SJCRH30 (cell line): Measurements from ENCODE around the gene TMEM200A. TPM values are rescaled to one million over a fixed set of nuclear protein-coding genes. Genes with fewer than 3 reads are reported as not detected.

Experiments
- DNase-seq, 2 experiments: peaks; one replicate each; pipeline ENCODE4 v3.0.0-alpha.2; 2015 to 2020
- H3K27ac ChIP-seq: fragments of 250-450 bp; sonication (Bioruptor Pico); 2 replicates; pipeline ENCODE4 v1.5.1; 2020; ENCODE audit warnings: mild to moderate bottlenecking, moderate library complexity
- H3K27me3 ChIP-seq: fragments of 250-450 bp; sonication (Bioruptor Pico); 2 replicates; pipeline ENCODE4 v1.5.1; 2020; ENCODE audit warnings: mild to moderate bottlenecking, moderate library complexity
- H3K36me3 ChIP-seq: fragments of 250-450 bp; sonication (Bioruptor Pico); 2 replicates; pipeline ENCODE4 v1.5.1; 2020; ENCODE audit warnings: mild to moderate bottlenecking, moderate library complexity
- H3K4me1 ChIP-seq: fragments of 250-450 bp; sonication (Bioruptor Pico); 2 replicates; pipeline ENCODE4 v1.5.1; 2020; ENCODE audit warnings: mild to moderate bottlenecking, moderate library complexity
- H3K4me3 ChIP-seq: fragments of 250-450 bp; sonication (Bioruptor Pico); 2 replicates; pipeline ENCODE4 v1.5.1; 2020; ENCODE audit warnings: mild to moderate bottlenecking, moderate library complexity
- H3K9me3 ChIP-seq: fragments of 250-450 bp; sonication (Bioruptor Pico); replicated peaks from 2 replicates; pipeline ENCODE4 v1.5.1; 2020; ENCODE audit warnings: mild to moderate bottlenecking, moderate library complexity
- total RNA-seq: library from RNA; depleted of rRNA; stranded (reverse); fragments of >200 nt; shearing (Covaris generic); gene quantifications from 2 replicates; pipeline ENCODE4 v1.2.3, GENCODE V29; 2014

TMEM200A gene
- total RNA-seq, 1 experiment from 2014 or later: 1.9 TPM

DNA sequence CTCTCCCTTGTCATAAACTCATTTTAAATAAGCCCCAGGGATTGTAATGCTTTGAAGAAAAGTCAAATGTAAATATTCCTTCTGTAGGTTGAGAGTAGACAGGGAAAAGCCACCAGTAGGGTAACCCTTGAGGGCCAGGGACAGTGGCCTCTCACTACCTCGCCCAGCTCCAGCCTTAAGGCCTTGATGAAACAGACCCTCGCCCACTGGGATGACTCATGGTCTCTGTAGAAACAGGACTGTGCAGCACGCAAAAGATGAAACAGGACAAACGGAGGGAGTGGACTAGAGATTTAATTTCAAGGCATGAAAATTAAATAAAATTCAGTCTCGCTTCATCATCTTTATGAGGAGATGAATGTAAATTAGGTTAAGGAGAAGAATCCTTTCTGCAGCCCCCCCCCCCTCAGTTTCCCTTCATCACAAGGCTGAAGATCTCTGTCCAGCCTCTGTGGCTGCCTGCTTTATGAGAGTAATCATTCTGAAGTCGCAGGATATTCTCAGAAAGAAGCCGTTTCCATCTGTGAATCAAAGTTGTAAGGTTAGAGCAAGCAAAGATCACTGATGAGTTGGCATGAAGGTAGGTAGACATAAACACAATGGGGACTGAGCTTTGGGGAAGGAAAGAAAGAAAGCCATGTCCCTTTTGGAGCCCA is 60.4 kb downstream of the TMEM200A start:
- DNase-seq: peak; percentile 13 to 17
- Histone ChIP-seq H3K4me1 (peaks cover 6% of the 10 kb centered on the region), H3K4me3 (no peak overlapping the region), H3K27ac (no peak overlapping the region), H3K9me3 (no peaks in the 10 kb centered on the region; the same call in 1 of the 2 replicates), H3K36me3 (no peaks in the 10 kb centered on the region), H3K27me3 (no peaks in the 10 kb centered on the region)

DNA sequence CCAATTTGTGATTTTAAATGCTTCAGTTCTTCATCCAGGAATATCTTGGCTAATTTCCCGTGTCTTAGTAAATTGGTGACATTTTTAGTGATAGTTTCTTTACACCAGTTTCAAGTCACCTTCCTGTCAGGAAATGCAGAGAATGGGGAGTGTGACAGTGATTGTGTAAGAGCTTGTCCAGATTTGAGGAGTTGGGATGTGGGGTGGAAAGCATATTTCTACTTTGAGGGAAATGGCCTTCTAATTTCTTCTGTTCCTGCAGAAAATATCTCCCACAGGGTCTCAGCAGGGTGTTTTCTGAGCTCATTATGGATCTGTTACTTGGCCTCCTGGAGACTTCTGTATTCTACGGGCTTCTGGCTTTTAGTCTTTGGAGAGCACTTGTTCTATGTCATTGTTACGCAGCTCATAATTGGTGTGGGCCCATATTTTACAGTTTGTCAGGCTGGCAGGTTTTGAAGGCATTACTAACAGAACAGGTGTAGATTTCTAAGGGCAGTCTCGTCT is 65.6 kb downstream of the TMEM200A start:
- peaks cover 12% of the 10 kb centered on the region for H3K4me1 ChIP-seq
- H3K4me3 ChIP-seq: no peak overlapping the region
- no peaks in the 10 kb centered on the region; the same call in 1 of the 2 replicates for H3K9me3 ChIP-seq
- no peak overlapping the region for H3K27ac ChIP-seq
- H3K27me3 ChIP-seq: no peaks in the 10 kb centered on the region
- DNase-seq: no peak
- H3K36me3 ChIP-seq: no peaks in the 10 kb centered on the region

DNA sequence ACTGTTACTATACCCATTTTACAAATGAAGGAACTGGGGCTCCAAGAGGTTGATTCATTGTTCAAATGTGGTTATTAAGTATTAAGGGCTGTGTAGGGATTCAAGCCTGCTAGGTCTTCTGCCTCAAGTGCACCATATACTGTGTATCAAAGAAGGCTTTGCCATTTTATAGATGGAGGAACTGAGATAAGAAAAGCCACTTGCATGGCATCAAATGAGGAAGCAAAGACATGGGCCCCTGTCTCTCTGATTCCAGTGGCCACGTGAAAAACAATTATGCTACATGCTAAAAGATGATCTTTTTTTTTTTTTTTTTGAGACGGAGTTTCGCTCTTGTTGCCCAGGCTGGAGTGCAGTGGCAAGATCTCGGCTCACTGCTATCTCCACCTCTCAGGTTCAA is 67.0 kb downstream of the TMEM200A start:
- no peak for DNase-seq
- Histone ChIP-seq H3K36me3 (no peaks in the 10 kb centered on the region), H3K4me1 (peaks cover 12% of the 10 kb centered on the region), H3K9me3 (no peaks in the 10 kb centered on the region; the same call in 1 of the 2 replicates), H3K4me3 (no peak overlapping the region), H3K27ac (no peak overlapping the region), H3K27me3 (no peaks in the 10 kb centered on the region)

DNA sequence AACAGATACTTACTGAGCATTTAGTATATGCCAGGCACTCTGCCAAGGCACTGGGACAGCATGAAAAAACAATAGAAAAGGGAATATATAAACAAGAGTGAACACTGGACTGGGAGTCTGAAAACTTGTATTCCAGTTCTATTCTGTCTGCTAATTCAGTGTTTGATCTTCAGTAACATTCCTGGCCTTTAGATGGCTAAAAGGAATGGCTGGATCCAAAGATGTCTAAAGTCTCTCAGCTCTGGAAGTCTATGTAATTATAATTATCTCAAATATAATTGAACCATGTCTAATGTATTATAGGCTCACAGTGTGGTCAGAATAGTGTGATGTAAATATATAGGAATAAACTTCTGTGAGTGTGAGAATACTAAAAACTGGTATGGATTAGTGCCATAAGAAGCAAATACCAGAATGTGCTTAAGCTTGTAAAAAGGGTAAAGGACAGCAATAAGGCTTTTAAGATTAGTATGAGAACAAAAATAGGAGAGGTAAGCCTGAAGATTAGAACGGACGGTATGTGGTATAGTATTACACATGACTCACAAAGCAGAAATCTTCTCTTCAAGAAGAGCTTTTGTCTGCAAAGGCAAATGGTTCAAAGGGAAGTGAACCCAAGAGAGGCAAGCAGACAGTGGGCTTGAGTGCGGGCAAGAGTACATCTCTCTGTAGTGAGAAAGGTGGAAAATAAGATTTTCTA is 68.5 kb downstream of the TMEM200A start:
- H3K4me1 ChIP-seq: peaks cover 12% of the 10 kb centered on the region
- no peaks in the 10 kb centered on the region for H3K27me3 ChIP-seq
- H3K27ac ChIP-seq: peak overlapping the region; percentile 15
- no peak overlapping the region for H3K4me3 ChIP-seq
- no peaks in the 10 kb centered on the region for H3K36me3 ChIP-seq
- H3K9me3 ChIP-seq: no peaks in the 10 kb centered on the region; the same call in 1 of the 2 replicates
- peak; percentile 27 to 74 for DNase-seq

DNA sequence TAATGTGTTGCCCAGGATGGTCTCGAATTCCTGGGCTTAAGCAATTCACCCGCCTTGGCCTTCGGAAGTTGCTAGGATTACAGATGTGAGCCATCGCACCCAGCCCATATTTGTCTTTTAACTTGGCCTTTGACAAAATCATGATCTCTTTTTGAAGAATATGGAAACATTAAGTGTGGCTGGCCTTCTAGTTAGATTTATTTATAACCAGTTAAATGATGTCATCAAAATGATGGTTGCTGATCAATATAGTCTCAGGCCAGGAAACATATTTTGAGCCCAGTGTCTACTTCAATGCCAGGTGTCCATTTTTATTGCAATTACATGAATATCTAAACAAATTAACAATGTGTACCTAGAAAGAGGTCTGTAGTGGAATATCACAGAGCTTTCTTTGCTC is 69.4 kb downstream of the TMEM200A start:
- no peak overlapping the region for H3K4me3 ChIP-seq
- DNase-seq: no peak
- H3K36me3 ChIP-seq: no peaks in the 10 kb centered on the region
- H3K27me3 ChIP-seq: no peaks in the 10 kb centered on the region
- H3K27ac ChIP-seq: no peak overlapping the region
- H3K4me1 ChIP-seq: peaks cover 12% of the 10 kb centered on the region
- no peaks in the 10 kb centered on the region for H3K9me3 ChIP-seq

DNA sequence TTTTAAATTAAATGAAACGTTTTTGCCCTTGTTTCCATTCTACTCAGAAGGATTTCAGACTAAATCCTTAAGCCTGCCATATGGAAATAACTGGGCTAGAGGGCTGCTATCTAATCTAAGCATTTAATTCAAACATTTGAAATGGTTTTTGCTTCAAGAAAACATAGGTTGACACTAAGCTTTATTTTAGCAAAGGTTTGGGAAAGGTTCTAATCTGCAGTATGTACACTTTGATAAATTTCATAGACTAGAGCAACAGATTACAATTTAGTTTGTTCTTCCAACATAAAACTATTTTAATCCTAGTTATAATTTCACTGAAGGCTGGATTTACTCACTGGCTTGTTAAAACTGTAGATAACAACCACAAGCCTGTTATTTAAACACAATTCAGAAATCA is 72.1 kb downstream of the TMEM200A start:
- H3K4me1 ChIP-seq: peaks cover 12% of the 10 kb centered on the region
- H3K27me3 ChIP-seq: no peaks in the 10 kb centered on the region
- no peaks in the 10 kb centered on the region for H3K36me3 ChIP-seq
- DNase-seq: no peak
- H3K4me3 ChIP-seq: no peak overlapping the region
- H3K9me3 ChIP-seq: no peaks in the 10 kb centered on the region
- no peak overlapping the region for H3K27ac ChIP-seq

DNA sequence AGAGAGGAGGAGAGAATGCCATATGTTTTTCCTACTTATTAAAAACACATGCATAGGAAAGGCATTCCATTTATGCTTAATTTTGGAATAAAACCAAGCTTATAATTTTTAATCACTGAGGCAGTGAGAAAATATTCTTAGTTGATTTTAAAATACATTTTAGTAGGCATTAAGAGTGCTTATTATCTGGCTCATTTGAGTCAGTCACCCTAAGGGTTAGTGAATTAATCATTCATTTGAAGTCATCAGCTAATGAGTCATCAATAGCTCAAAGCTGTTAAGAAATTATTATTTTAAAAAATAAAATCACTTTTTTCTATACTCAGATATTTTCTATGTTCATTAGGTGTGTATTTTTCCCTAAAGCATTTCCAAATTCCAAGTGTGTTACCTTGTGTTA is 81.6 kb downstream of the TMEM200A start:
- H3K4me3 ChIP-seq: no peak overlapping the region

DNA sequence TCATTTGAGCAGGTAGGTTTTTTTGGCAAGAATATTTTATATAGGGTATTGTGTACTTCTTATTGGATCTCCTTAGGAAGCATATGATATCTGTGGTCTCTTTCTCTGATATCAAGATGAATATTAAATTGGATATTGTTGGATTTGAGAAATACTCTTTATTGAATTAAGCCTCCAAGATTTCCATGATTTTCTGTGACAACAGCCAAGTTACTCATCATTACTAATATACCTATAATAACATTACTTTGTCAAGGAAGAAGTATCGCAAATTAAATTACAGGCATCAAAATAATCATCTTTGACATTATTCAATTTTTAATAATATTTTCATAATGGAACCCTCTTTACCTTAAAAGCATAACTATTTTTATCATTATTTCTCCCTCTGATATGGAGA is 86.5 kb downstream of the TMEM200A start:
- Histone ChIP-seq H3K4me3 (no peak overlapping the region), H3K27me3 (no peaks in the 10 kb centered on the region), H3K36me3 (no peaks in the 10 kb centered on the region), H3K27ac (no peak overlapping the region), H3K4me1 (no peaks in the 10 kb centered on the region), H3K9me3 (no peaks in the 10 kb centered on the region)
- DNase-seq: no peak

More for the DNA sequence above, 81.6 kb downstream of the TMEM200A start:
- Histone ChIP-seq H3K4me1 (no peaks in the 10 kb centered on the region), H3K36me3 (no peaks in the 10 kb centered on the region), H3K27me3 (no peaks in the 10 kb centered on the region), H3K9me3 (no peaks in the 10 kb centered on the region), H3K27ac (no peak overlapping the region)
- no peak for DNase-seq

DNA sequence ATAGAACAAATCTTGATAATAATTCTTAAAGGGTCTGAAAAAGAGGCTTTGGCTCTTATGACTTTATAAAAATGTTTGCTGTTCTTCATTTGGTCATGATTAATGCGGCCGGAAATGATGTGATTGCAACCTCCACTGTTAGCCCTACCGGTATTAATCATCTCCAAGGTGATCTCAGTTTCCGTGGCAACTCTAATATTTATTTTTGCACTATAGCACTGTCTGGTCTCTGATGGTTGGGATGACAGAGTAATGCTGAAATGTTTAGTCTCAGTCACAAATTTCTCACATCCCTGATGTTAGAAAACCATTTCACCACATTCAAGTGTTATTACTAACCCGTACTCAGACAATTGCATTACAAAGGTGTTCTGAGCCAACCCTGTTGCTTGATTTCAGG is 87.4 kb downstream of the TMEM200A start:
- no peak for DNase-seq
- no peak overlapping the region for H3K27ac ChIP-seq

DNA sequence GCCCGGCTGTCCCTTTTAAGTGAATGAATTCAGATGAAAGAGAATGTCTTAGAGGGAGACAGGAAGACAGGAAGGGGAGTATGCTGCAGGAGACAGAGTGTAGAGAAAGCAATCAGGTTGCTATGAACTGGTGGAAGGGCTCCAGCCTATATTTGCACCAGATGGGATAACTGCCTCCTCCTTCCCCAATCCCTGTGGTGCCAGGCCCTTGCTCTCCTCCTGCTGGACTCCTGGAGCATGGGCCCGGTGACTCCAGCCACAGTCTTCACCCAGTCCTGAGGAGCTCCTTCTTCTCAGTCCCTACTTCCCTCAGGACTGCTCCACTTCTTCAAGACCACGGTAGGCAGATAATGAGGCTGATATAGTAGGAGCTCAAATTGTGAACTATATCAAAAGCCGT is 91.8 kb downstream of the TMEM200A start:
- no peaks in the 10 kb centered on the region for H3K9me3 ChIP-seq
- no peaks in the 10 kb centered on the region for H3K36me3 ChIP-seq
- no peak for DNase-seq
- H3K27ac ChIP-seq: no peak overlapping the region
- H3K27me3 ChIP-seq: no peaks in the 10 kb centered on the region
- H3K4me3 ChIP-seq: no peak overlapping the region
- H3K4me1 ChIP-seq: no peaks in the 10 kb centered on the region

More for the DNA sequence above, 87.4 kb downstream of the TMEM200A start:
- Histone ChIP-seq H3K27me3 (no peaks in the 10 kb centered on the region), H3K4me3 (no peak overlapping the region), H3K36me3 (no peaks in the 10 kb centered on the region), H3K9me3 (no peaks in the 10 kb centered on the region), H3K4me1 (no peaks in the 10 kb centered on the region)

DNA sequence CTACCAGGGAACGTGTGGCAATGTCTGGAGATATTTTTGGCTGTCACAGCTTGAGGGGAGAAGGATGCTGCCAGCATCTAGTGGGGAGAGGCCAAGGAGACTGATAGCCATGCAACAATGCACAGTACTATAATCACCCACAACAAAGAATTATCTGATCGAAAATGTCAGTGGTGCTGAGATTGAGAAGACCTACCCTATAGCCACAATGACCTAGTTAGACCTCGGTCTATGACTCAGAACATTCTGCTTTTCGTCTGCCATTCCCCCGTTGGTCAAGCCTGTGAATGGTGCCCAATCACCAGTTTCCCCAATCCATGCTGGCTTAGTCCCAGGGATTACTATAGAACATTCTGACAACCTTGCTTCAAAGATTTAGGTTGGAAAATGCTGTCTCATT is 93.5 kb downstream of the TMEM200A start:
- Histone ChIP-seq H3K4me3 (no peak overlapping the region), H3K4me1 (no peaks in the 10 kb centered on the region), H3K36me3 (no peaks in the 10 kb centered on the region), H3K27ac (no peak overlapping the region), H3K27me3 (no peaks in the 10 kb centered on the region), H3K9me3 (no peaks in the 10 kb centered on the region)
- DNase-seq: no peak

DNA sequence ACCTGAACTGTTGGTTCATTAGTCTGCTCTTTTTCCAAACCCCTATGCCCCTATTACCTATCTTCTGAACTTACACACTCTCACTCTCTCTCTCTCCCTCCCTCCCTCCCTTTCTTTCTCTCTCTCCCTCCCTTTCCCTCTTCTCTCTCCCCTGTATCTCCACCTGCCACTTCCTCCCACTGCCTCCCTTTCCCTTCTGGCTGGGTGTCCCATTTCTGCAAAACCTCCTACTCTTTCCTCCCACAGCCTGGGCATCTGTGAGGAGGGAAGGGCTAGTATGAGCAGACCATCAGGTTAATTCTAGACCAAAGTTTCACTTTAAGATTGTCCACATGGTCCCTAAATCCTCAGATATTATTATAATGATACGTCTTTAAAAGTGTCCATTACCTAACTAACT is 95.1 kb downstream of the TMEM200A start:
- H3K4me3 ChIP-seq: no peak overlapping the region
- DNase-seq: no peak
- H3K27ac ChIP-seq: no peak overlapping the region
- no peaks in the 10 kb centered on the region for H3K4me1 ChIP-seq
- H3K9me3 ChIP-seq: no peaks in the 10 kb centered on the region
- H3K36me3 ChIP-seq: no peaks in the 10 kb centered on the region
- no peaks in the 10 kb centered on the region for H3K27me3 ChIP-seq

DNA sequence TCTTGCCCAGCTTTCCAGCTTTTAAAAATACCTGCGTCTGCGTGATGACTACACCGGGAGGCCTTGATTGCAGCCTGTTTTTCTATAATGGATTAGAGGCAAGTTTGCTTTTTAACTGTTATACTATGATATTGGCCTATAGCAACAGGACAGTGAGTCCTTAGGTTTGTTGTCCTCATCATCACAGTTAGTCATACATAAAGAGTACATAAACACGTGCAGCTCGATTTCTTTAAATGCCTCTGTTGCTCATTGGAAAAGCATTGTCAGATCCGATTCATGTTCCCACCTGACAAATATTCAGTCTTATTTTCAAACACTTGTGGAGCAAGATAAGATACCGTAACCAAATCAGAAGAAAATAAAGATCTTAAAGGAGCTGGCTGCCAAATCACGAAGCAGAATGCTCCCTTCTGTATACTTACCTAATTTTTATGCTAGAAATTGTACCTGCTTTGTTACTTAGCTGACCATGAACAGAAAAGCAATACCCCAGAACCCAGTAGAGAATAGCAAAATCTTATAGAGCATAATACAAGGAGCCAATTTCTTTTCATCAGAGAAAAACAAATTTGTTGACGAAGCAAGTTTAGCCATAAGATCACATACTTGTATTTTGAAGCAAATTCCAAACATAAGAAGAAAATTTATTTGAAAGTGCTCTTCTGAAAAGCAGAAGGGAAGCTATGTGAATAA is 100.4 kb downstream of the TMEM200A start:
- H3K4me1 ChIP-seq: no peaks in the 10 kb centered on the region
- no peak overlapping the region for H3K4me3 ChIP-seq
- DNase-seq: no peak
- no peak overlapping the region for H3K27ac ChIP-seq
- H3K27me3 ChIP-seq: no peaks in the 10 kb centered on the region
- H3K36me3 ChIP-seq: no peaks in the 10 kb centered on the region
- H3K9me3 ChIP-seq: no peaks in the 10 kb centered on the region

DNA sequence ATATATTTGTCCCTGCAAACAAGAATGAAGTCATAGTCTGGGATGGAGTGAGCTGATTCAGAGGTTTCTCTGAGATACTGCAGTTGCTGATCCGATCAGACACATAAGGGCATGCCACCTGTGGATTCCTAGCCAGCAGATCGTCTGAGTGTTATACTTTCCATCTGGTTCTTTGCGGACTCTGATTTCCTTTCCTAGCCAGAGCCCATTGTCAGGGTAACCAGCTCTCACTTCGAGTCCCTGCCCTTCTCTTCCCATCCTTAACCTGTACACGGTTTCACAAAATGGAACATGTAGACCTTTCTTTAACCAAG is 100.9 kb downstream of the TMEM200A start:
- peak in 1 of 2 experiments; percentile 8 for DNase-seq
- H3K9me3 ChIP-seq: no peaks in the 10 kb centered on the region

More for the DNA sequence above, 100.9 kb downstream of the TMEM200A start:
- H3K4me3 ChIP-seq: no peak overlapping the region
- H3K36me3 ChIP-seq: no peaks in the 10 kb centered on the region
- H3K27me3 ChIP-seq: no peaks in the 10 kb centered on the region
- no peaks in the 10 kb centered on the region for H3K4me1 ChIP-seq
- no peak overlapping the region for H3K27ac ChIP-seq
